Pancreas (tissue), 10 donors: ENCODE measurements around the gene SMIM41. TPM values are rescaled to one million over a fixed set of nuclear protein-coding genes. Genes with fewer than 3 reads are reported as not detected.

Experiments
- ATAC-seq, 4 donors: fragments of 200-7000 bp; cut with Tn5 transposase; one replicate each; pipeline versions ENCODE4 v1.8.0 to v1.9.1; 2020; ENCODE audit warnings: mild to moderate bottlenecking in 4 of 4, moderate library complexity in 4 of 4
- DNase-seq, 6 donors: peaks; one replicate each; pipeline ENCODE4 v3.0.0-alpha.2; 2020
- FAIRE-seq: peaks from 2 replicates; lab custom pipeline; 2012; peaks lifted over from hg19 to GRCh38; lab: Jason Lieb, UNC
- H3K27ac ChIP-seq, 4 donors: fragments of 200-600 bp; sonication (generic); 1 replicate in 3 of 4; 2 replicates in 1 of 4; pipeline versions ENCODE4 v1.5.0 to v1.8.0; 2020
- H3K27me3 ChIP-seq, 4 donors: fragments of 200-600 bp; one replicate each; pipeline ENCODE4 v1.8.0; 2021
- H3K36me3 ChIP-seq, 3 donors: fragments of 200-600 bp; sonication (generic) in 1 of 3; one replicate each; pipeline versions ENCODE4 v1.5.0 to v1.8.0; 2020 to 2021
- H3K4me1 ChIP-seq, 3 donors: fragments of 200-600 bp; one replicate each; pipeline ENCODE4 v1.8.0; 2021
- H3K4me3 ChIP-seq, 4 donors: fragments of 200-600 bp; sonication (generic) in 2 of 4; one replicate each; pipeline versions ENCODE4 v1.5.0 to v1.8.0; 2020 to 2021
- H3K9me3 ChIP-seq, 4 donors: fragments of 200-600 bp; one replicate each; pipeline ENCODE4 v1.8.0; 2021
- WGBS, 2 donors: extraction: QIAGEN DNeasy Blood & Tissue Kit; methylation state at CpG; one replicate each; pipeline ENCODE4 v1.1.7; 2013; 5-methylcytosine and 5-hydroxymethylcytosine counted together
- intact Hi-C, 3 donors: fragments of 100-400 bp; cut with DNase I; formaldehyde crosslinking; loops; one replicate each; pipeline versions ENCODE4 v1.11.1 to v1.14.2; 2022
- polyA plus RNA-seq, 2 donors: library from polyadenylated mRNA; stranded (reverse); fragments of 200-250 nt; gene quantifications; one replicate each; pipeline ENCODE4 v1.2.3, GENCODE V29; 2013
- total RNA-seq, 6 donors: library from RNA; stranded (reverse); fragmentation: NEBNext Ultra II Directional in 4 of 6; extraction: Animal tissue kit (Norgen Biotek cat#: 25700) in 4 of 6; gene quantifications; one replicate each; pipeline versions ENCODE4 v1.2.1 to v1.2.4, GENCODE V29; 2021 to 2023
- TF ChIP-seq, protein P1 (sequence below), 4 donors: fragments of 200-600 bp; sonication (generic) in 3 of 4; IDR thresholded peaks; one replicate each; pipeline versions ENCODE4 v1.5.0 to v1.8.0; 2021; ENCODE audit warnings: antibody characterized with exemption in 4 of 4
- donor health status: healthy with polysubstance abuse.
- donor health status: DM: no; HTN: no; CAD: no; lungs with moderate emphysema.
- donor health status: DM: no; HTN: no; CAD: no.
- donor health status: control.
- donor health status: control.
- donor health status: Bipolar disorder and iron deficiency.
- donor health status: DM: yes; HTN: yes; CAD: no.
- donor health status: DM: no; HTN: no; CAD: no.
- donor health status: DM: no; HTN: no; CAD: no.
- donor health status: DM: yes; HTN: yes; CAD: no.

The SMIM41 gene
- total and polyA plus RNA-seq, 8 donors = 0.09 to 0.20 (median 0.19) TPM; not detected in 5

DNA sequence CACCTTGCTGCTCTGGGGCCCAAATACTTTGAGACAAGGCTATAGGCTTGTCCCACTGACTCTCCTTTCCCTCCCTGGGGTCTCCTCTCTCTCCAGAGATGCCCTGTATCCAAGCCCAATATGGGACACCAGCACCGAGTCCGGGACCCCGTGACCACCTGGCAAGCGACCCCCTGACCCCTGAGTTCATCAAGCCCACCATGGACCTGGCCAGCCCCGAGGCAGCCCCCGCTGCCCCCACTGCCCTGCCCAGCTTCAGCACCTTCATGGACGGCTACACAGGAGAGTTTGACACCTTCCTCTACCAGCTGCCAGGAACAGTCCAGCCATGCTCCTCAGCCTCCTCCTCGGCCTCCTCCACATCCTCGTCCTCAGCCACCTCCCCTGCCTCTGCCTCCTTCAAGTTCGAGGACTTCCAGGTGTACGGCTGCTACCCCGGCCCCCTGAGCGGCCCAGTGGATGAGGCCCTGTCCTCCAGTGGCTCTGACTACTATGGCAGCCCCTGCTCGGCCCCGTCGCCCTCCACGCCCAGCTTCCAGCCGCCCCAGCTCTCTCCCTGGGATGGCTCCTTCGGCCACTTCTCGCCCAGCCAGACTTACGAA lies 25.2 kb upstream of the SMIM41 start:
- intact Hi-C loops = no loop called here
- no peak overlapping the region for H3K4me3 ChIP-seq
- TF ChIP-seq, protein P1, sequence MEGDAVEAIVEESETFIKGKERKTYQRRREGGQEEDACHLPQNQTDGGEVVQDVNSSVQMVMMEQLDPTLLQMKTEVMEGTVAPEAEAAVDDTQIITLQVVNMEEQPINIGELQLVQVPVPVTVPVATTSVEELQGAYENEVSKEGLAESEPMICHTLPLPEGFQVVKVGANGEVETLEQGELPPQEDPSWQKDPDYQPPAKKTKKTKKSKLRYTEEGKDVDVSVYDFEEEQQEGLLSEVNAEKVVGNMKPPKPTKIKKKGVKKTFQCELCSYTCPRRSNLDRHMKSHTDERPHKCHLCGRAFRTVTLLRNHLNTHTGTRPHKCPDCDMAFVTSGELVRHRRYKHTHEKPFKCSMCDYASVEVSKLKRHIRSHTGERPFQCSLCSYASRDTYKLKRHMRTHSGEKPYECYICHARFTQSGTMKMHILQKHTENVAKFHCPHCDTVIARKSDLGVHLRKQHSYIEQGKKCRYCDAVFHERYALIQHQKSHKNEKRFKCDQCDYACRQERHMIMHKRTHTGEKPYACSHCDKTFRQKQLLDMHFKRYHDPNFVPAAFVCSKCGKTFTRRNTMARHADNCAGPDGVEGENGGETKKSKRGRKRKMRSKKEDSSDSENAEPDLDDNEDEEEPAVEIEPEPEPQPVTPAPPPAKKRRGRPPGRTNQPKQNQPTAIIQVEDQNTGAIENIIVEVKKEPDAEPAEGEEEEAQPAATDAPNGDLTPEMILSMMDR (IDR thresholded peaks at IDR 0.05) = no peak
- ATAC-seq (peak in 1 of 4 donors; percentile 0), DNase-seq (peak in 4 of 6 donors; percentile 11 to 80 (median 56)), FAIRE-seq (no peak)
- no peaks in the 10 kb centered on the region for H3K27me3 ChIP-seq
- no peak overlapping the region for H3K27ac ChIP-seq
- H3K9me3 ChIP-seq = no peaks in the 10 kb centered on the region
- H3K4me1 ChIP-seq = peaks cover 13 to 17% (median 13%) of the 10 kb centered on the region in 3 donors
- H3K36me3 ChIP-seq = peaks cover 0 to 36% (median 4%) of the 10 kb centered on the region in 3 donors
- WGBS, 2 donors = 87 to 92% methylated on average over 21 of the region's 21 CpGs

GRCh38 chr12:52054833-52055730 lies 24.4 kb upstream of the SMIM41 start:
- DNase-seq (peak in 3 of 6 donors; percentile 4 to 62 (median 48)), ATAC-seq (no peak), FAIRE-seq (no peak)
- Histone ChIP-seq H3K9me3 (no peaks in the 10 kb centered on the region), H3K27me3 (no peaks in the 10 kb centered on the region), H3K4me3 (no peak overlapping the region), H3K27ac (no peak overlapping the region), H3K36me3 (peaks cover 0 to 36% (median 4%) of the 10 kb centered on the region in 3 donors), H3K4me1 (peaks cover 6 to 10% (median 6%) of the 10 kb centered on the region in 3 donors)
- TF ChIP-seq, protein P1 (IDR thresholded peaks at IDR 0.05) = no peak
- intact Hi-C loops = no loop called here
- WGBS, 2 donors = 91 to 92% methylated on average over 21 of the region's 21 CpGs

- TF ChIP-seq, protein P1 (IDR thresholded peaks at IDR 0.05) = no peak
- Histone ChIP-seq H3K9me3 (no peaks in the 10 kb centered on the region), H3K27me3 (no peaks in the 10 kb centered on the region), H3K27ac (no peak overlapping the region), H3K4me1 (peaks cover 0 to 4% (median 4%) of the 10 kb centered on the region in 3 donors), H3K36me3 (peaks cover 0 to 36% (median 4%) of the 10 kb centered on the region in 3 donors), H3K4me3 (no peak overlapping the region)
- ATAC-seq (no peak), DNase-seq (peak in 4 of 6 donors; percentile 8 to 64 (median 45)), FAIRE-seq (no peak)
- WGBS, 2 donors = 85% methylated on average over 26 to 27 of the region's 27 CpGs
- intact Hi-C loops = no loop called here
These were observed 23.5 kb upstream of the SMIM41 start for GRCh38 chr12:52055731-52056711.

GRCh38 chr12:52056801-52057637 lies 22.5 kb upstream of the SMIM41 start:
- TF ChIP-seq, protein P1 (IDR thresholded peaks at IDR 0.05) = no peak
- ATAC-seq = no peak
- H3K4me1 ChIP-seq = peaks cover 0 to 4% (median 4%) of the 10 kb centered on the region in 3 donors
- H3K36me3 ChIP-seq = peaks cover 0 to 36% (median 4%) of the 10 kb centered on the region in 3 donors
- 80 to 81% methylated on average over 23 of the region's 23 CpGs for WGBS, 2 donors
- FAIRE-seq = no peak
- no peak overlapping the region for H3K27ac ChIP-seq
- H3K4me3 ChIP-seq = no peak overlapping the region
- no peaks in the 10 kb centered on the region for H3K27me3 ChIP-seq
- DNase-seq = peak in 3 of 6 donors; percentile 7 to 46 (median 36)
- intact Hi-C loops = no loop called here
- no peaks in the 10 kb centered on the region for H3K9me3 ChIP-seq
